A673 (cell line): ENCODE data around the gene TRIP10.

ENCODE experiments used
- CTCF ChIP-seq: fragments of 300-800, 200-600 bp; sonication (generic); conservative IDR thresholded peaks from 2 replicates; pipeline ENCODE4 v1.5.1; 2017; ENCODE audit warnings: low read depth, mild to moderate bottlenecking, antibody characterized with exemption, low read length, moderate library complexity, mixed read lengths
- EZH2 ChIP-seq: fragments of 200-600 bp; sonication (generic); IDR thresholded peaks from 2 replicates; pipeline ENCODE4 v1.6.1; 2017; ENCODE audit warnings: borderline replicate concordance, low read depth, mild to moderate bottlenecking, mixed read lengths, antibody characterized with exemption, low read length; ENCODE audit not compliant: poor library complexity, severe bottlenecking

- TF ChIP-seq CTCF (no peak), EZH2 (no peak)
These were observed 24.5 kb upstream of the TRIP10 start for GRCh38 chr19:6714749-6715555.
